Osteoblast (primary cell): Measurements from ENCODE around the gene NASP. TPM values are rescaled to one million over a fixed set of nuclear protein-coding genes. Genes with fewer than 3 reads are reported as not detected.

ENCODE experiments used
- DNase-seq: peaks from one replicate; pipeline ENCODE4 v3.0.0; 2011; ENCODE audit warnings: low spot score, mixed read lengths; ENCODE audit not compliant: insufficient read length; ENCODE audit errors: missing footprints
- H2AFZ ChIP-seq: 2 replicates; pipeline ENCODE4 v1.6.0; 2011; ENCODE audit warnings: mild to moderate bottlenecking, low read length
- H3K27ac ChIP-seq: 2 replicates; pipeline ENCODE4 v1.5.1; 2011; ENCODE audit warnings: mild to moderate bottlenecking, low read depth, low read length, moderate library complexity
- H3K27me3 ChIP-seq: 2 replicates; pipeline ENCODE4 v1.6.0; 2012; ENCODE audit warnings: mild to moderate bottlenecking, control low read depth, inconsistent platforms, low read length, moderate library complexity; ENCODE audit not compliant: insufficient read depth
- H3K36me3 ChIP-seq: 2 replicates; pipeline ENCODE4 v1.5.1; 2011; ENCODE audit warnings: mild to moderate bottlenecking, low read length, control low read depth, moderate library complexity; ENCODE audit not compliant: insufficient read depth
- H3K4me1 ChIP-seq: 2 replicates; pipeline ENCODE4 v1.5.1; 2011; ENCODE audit warnings: mild to moderate bottlenecking, low read length, control low read depth, moderate library complexity; ENCODE audit not compliant: insufficient read depth
- H3K4me2 ChIP-seq: 2 replicates; pipeline ENCODE4 v1.6.0; 2011; ENCODE audit warnings: mild to moderate bottlenecking, low read length; ENCODE audit not compliant: insufficient read depth
- H3K4me3 ChIP-seq: fragments of 200-600 bp; sonication (generic); 3 replicates; pipeline ENCODE4 v1.5.1; 2012; ENCODE audit warnings: mild to moderate bottlenecking, low read length, inconsistent platforms; ENCODE audit not compliant: insufficient read depth
- H3K79me2 ChIP-seq: 2 replicates; pipeline ENCODE4 v1.6.0; 2012; ENCODE audit warnings: mild to moderate bottlenecking, low read length, control low read depth, inconsistent platforms; ENCODE audit not compliant: insufficient read depth
- H3K9me3 ChIP-seq: 2 replicates; pipeline ENCODE4 v1.5.1; 2011; ENCODE audit warnings: low read depth, low read length, control low read depth
- H4K20me1 ChIP-seq: 2 replicates; pipeline ENCODE4 v1.6.0; 2012; ENCODE audit warnings: mild to moderate bottlenecking, low read length, control low read depth; ENCODE audit not compliant: insufficient read depth
- total RNA-seq: library from RNA; depleted of rRNA; stranded (reverse); fragments of >200 nt; gene quantifications from 2 replicates; pipeline ENCODE4 v1.2.3, GENCODE V29; 2012
- TF ChIP-seq, protein P1 (sequence below): IDR thresholded peaks from 2 replicates; pipeline ENCODE4 v1.5.1; 2011; ENCODE audit warnings: mild to moderate bottlenecking, low read depth, low read length, moderate library complexity; ENCODE audit errors: extremely low read depth

The NASP gene
- total RNA-seq, 1 donor: 27.5 TPM

GRCh38 chr1:45612941-45613579 is 29.2 kb downstream of the NASP start:
- Histone ChIP-seq H3K9me3 (no peaks in the 10 kb centered on the region), H3K27me3 (no peaks in the 10 kb centered on the region), H3K4me2 (no peak overlapping the region), H4K20me1 (no peaks in the 10 kb centered on the region), H3K4me3 (no peak overlapping the region), H2AFZ (no peak overlapping the region), H3K4me1 (no peaks in the 10 kb centered on the region), H3K79me2 (no peaks in the 10 kb centered on the region), H3K27ac (no peak overlapping the region), H3K36me3 (peaks cover 59% of the 10 kb centered on the region)
- TF ChIP-seq, protein P1, sequence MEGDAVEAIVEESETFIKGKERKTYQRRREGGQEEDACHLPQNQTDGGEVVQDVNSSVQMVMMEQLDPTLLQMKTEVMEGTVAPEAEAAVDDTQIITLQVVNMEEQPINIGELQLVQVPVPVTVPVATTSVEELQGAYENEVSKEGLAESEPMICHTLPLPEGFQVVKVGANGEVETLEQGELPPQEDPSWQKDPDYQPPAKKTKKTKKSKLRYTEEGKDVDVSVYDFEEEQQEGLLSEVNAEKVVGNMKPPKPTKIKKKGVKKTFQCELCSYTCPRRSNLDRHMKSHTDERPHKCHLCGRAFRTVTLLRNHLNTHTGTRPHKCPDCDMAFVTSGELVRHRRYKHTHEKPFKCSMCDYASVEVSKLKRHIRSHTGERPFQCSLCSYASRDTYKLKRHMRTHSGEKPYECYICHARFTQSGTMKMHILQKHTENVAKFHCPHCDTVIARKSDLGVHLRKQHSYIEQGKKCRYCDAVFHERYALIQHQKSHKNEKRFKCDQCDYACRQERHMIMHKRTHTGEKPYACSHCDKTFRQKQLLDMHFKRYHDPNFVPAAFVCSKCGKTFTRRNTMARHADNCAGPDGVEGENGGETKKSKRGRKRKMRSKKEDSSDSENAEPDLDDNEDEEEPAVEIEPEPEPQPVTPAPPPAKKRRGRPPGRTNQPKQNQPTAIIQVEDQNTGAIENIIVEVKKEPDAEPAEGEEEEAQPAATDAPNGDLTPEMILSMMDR: no peak
- no peak for DNase-seq

- no peak overlapping the region for H3K4me2 ChIP-seq
- TF ChIP-seq, protein P1: no peak
- peaks cover 43% of the 10 kb centered on the region for H3K36me3 ChIP-seq
Observed at GRCh38 chr1:45615885-45616284, 32.0 kb downstream of the NASP start.

GRCh38 chr1:45617618-45618017 is 33.8 kb downstream of the NASP start:
- Histone ChIP-seq H3K27ac (no peak overlapping the region), H3K27me3 (no peaks in the 10 kb centered on the region), H3K9me3 (no peaks in the 10 kb centered on the region), H3K4me3 (no peak overlapping the region), H2AFZ (no peak overlapping the region), H3K36me3 (peaks cover 36% of the 10 kb centered on the region), H3K4me2 (no peak overlapping the region), H4K20me1 (no peaks in the 10 kb centered on the region), H3K4me1 (no peaks in the 10 kb centered on the region), H3K79me2 (no peaks in the 10 kb centered on the region)
- TF ChIP-seq, protein P1: no peak
- DNase-seq: peak; percentile 73

More at GRCh38 chr1:45615885-45616284, 32.0 kb downstream of the NASP start:
- Histone ChIP-seq H4K20me1 (no peaks in the 10 kb centered on the region), H3K4me3 (no peak overlapping the region), H3K9me3 (no peaks in the 10 kb centered on the region), H3K79me2 (no peaks in the 10 kb centered on the region), H3K4me1 (no peaks in the 10 kb centered on the region), H2AFZ (no peak overlapping the region), H3K27ac (no peak overlapping the region), H3K27me3 (no peaks in the 10 kb centered on the region)
- DNase-seq: no peak

GRCh38 chr1:45619149-45619921 is 35.5 kb downstream of the NASP start:
- H3K36me3 ChIP-seq: peaks cover 35% of the 10 kb centered on the region
- H3K27me3 ChIP-seq: no peaks in the 10 kb centered on the region
- H3K4me1 ChIP-seq: no peaks in the 10 kb centered on the region
- H2AFZ ChIP-seq: no peak overlapping the region
- no peaks in the 10 kb centered on the region for H3K79me2 ChIP-seq
- TF ChIP-seq, protein P1: no peak
- no peak overlapping the region for H3K4me2 ChIP-seq
- H4K20me1 ChIP-seq: peaks cover 2% of the 10 kb centered on the region
- no peaks in the 10 kb centered on the region for H3K9me3 ChIP-seq
- H3K27ac ChIP-seq: no peak overlapping the region
- H3K4me3 ChIP-seq: no peak overlapping the region
- DNase-seq: no peak
